Activated CD4-positive, alpha-beta T cell treated with anti-CD3 and anti-CD28 coated beads, Interleukin-2, amount 10 ng/mL, durations not matched to agents 7 days and 5 days (primary cell): ENCODE data around the gene GUCY1A1. TPM values are rescaled to one million over a fixed set of nuclear protein-coding genes. Genes with fewer than 3 reads are reported as not detected.

Source experiments
- CTCF ChIA-PET: fragments of 350-600 bp; sonication (Branson Sonifier 250); formaldehyde crosslinking; loops from one replicate; lab custom pipeline; 2021; ENCODE audit warnings: antibody characterized with exemption; lab: Charles Lee
- POLR2A ChIA-PET: fragments of 350-600 bp; sonication (Branson Sonifier 250); formaldehyde crosslinking; loops from one replicate; lab custom pipeline; 2021; ENCODE audit warnings: antibody characterized with exemption; lab: Charles Lee
- DNase-seq: peaks from one replicate; pipeline ENCODE4 v3.0.0-alpha.2; 2020
- H3K27ac Mint-ChIP-seq: one replicate; pipeline ENCODE4 v1.8.0; 2021; ENCODE audit warnings: mild to moderate bottlenecking, moderate library complexity, mixed read lengths
- H3K27me3 Mint-ChIP-seq: one replicate; pipeline ENCODE4 v1.8.0; 2021; ENCODE audit warnings: mixed read lengths
- H3K36me3 Mint-ChIP-seq: one replicate; pipeline ENCODE4 v1.8.0; 2021; ENCODE audit warnings: low read depth, mixed read lengths
- H3K4me1 Mint-ChIP-seq: one replicate; pipeline ENCODE4 v1.8.0; 2021; ENCODE audit warnings: mixed read lengths
- H3K4me3 Mint-ChIP-seq: one replicate; pipeline ENCODE4 v1.8.0; 2021; ENCODE audit warnings: mild to moderate bottlenecking, moderate library complexity, mixed read lengths
- H3K9me3 Mint-ChIP-seq: one replicate; pipeline ENCODE4 v1.8.0; 2021; ENCODE audit warnings: mixed read lengths
- total RNA-seq, 2 experiments: library from RNA; stranded (reverse); gene quantifications; one replicate each; pipeline ENCODE4 v1.2.3, GENCODE V29; 2021

The GUCY1A1 gene
- total RNA-seq, 2 experiments from 2014 or later: not detected

GRCh38 chr4:155687380-155687982 is 20.8 kb downstream of the GUCY1A1 start:
- ChIA-PET CTCF (no interaction called here), POLR2A (no interaction called here)
- DNase-seq: no peak
- H3K9me3 Mint-ChIP-seq: no peaks in the 10 kb centered on the region
- no peaks in the 10 kb centered on the region for H3K4me1 Mint-ChIP-seq
- no peak overlapping the region for H3K4me3 Mint-ChIP-seq
- no peaks in the 10 kb centered on the region for H3K27me3 Mint-ChIP-seq
- H3K27ac Mint-ChIP-seq: no peak overlapping the region
- no peaks in the 10 kb centered on the region for H3K36me3 Mint-ChIP-seq

GRCh38 chr4:155688211-155688610 is 21.6 kb downstream of the GUCY1A1 start:
- Mint-ChIP-seq H3K36me3 (no peaks in the 10 kb centered on the region), H3K27me3 (no peaks in the 10 kb centered on the region), H3K27ac (no peak overlapping the region), H3K9me3 (no peaks in the 10 kb centered on the region), H3K4me3 (no peak overlapping the region), H3K4me1 (no peaks in the 10 kb centered on the region)
- ChIA-PET CTCF (no interaction called here), POLR2A (no interaction called here)
- no peak for DNase-seq

- Mint-ChIP-seq H3K27me3 (no peaks in the 10 kb centered on the region), H3K9me3 (no peaks in the 10 kb centered on the region), H3K27ac (no peak overlapping the region), H3K4me3 (no peak overlapping the region), H3K36me3 (no peaks in the 10 kb centered on the region), H3K4me1 (no peaks in the 10 kb centered on the region)
- ChIA-PET POLR2A (no interaction called here), CTCF (no interaction called here)
- DNase-seq: no peak
Measured at GRCh38 chr4:155688860-155689259, 22.2 kb downstream of the GUCY1A1 start.

GRCh38 chr4:155690044-155690837 is 23.6 kb downstream of the GUCY1A1 start:
- POLR2A ChIA-PET: no interaction called here
- H3K27ac Mint-ChIP-seq: no peak overlapping the region
- no peaks in the 10 kb centered on the region for H3K27me3 Mint-ChIP-seq
- H3K9me3 Mint-ChIP-seq: no peaks in the 10 kb centered on the region
- no peaks in the 10 kb centered on the region for H3K36me3 Mint-ChIP-seq
- no peak overlapping the region for H3K4me3 Mint-ChIP-seq
- CTCF ChIA-PET: interaction anchor here (0.5 kb wide), 1 partner anchor 24 kb away, joined by 3 read pairs; no protein-coding TSS in a partner anchor
- DNase-seq: no peak
- no peaks in the 10 kb centered on the region for H3K4me1 Mint-ChIP-seq

DNA sequence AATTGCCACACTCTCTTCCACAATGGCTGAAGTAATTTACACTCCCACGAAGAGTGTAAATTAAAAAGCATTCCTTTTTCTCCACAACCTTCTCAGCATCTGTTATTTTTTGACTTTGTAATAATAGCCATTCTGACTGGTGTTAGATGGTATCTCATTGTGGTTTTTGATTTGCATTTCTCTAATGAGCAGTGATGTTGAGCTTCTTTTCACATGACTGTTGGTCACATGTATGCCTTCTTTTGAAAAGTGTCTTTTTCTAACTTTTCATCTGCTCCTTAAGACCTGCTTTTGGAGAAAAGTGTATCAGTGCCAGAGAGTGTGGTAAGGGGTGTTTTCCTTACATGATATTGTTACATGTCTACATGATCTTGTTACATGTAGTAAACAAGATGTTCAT is 25.7 kb downstream of the GUCY1A1 start:
- POLR2A ChIA-PET: no interaction called here
- Mint-ChIP-seq H3K36me3 (no peaks in the 10 kb centered on the region), H3K4me3 (no peak overlapping the region), H3K9me3 (no peaks in the 10 kb centered on the region), H3K4me1 (no peaks in the 10 kb centered on the region), H3K27ac (no peak overlapping the region), H3K27me3 (peaks cover 3% of the 10 kb centered on the region)
- no peak for DNase-seq
- CTCF ChIA-PET: no interaction called here

GRCh38 chr4:155693015-155693663 is 26.5 kb downstream of the GUCY1A1 start:
- DNase-seq: no peak
- ChIA-PET CTCF (no interaction called here), POLR2A (no interaction called here)
- H3K9me3 Mint-ChIP-seq: no peaks in the 10 kb centered on the region
- H3K4me1 Mint-ChIP-seq: no peaks in the 10 kb centered on the region
- H3K27me3 Mint-ChIP-seq: peaks cover 3% of the 10 kb centered on the region
- no peak overlapping the region for H3K4me3 Mint-ChIP-seq
- no peak overlapping the region for H3K27ac Mint-ChIP-seq
- no peaks in the 10 kb centered on the region for H3K36me3 Mint-ChIP-seq

- ChIA-PET POLR2A (no interaction called here), CTCF (no interaction called here)
- no peaks in the 10 kb centered on the region for H3K36me3 Mint-ChIP-seq
Measured at GRCh38 chr4:155694100-155694785, 27.6 kb downstream of the GUCY1A1 start.

GRCh38 chr4:155696226-155696625 is 29.6 kb downstream of the GUCY1A1 start:
- DNase-seq: no peak
- Mint-ChIP-seq H3K9me3 (no peaks in the 10 kb centered on the region), H3K4me1 (no peaks in the 10 kb centered on the region), H3K36me3 (no peaks in the 10 kb centered on the region), H3K27ac (no peak overlapping the region), H3K4me3 (no peak overlapping the region), H3K27me3 (peaks cover 3% of the 10 kb centered on the region)
- POLR2A ChIA-PET: no interaction called here
- CTCF ChIA-PET: no interaction called here

More at GRCh38 chr4:155694100-155694785, 27.6 kb downstream of the GUCY1A1 start:
- Mint-ChIP-seq H3K4me1 (no peaks in the 10 kb centered on the region), H3K27ac (no peak overlapping the region), H3K4me3 (no peak overlapping the region), H3K9me3 (no peaks in the 10 kb centered on the region), H3K27me3 (peaks cover 3% of the 10 kb centered on the region)
- DNase-seq: no peak

DNA sequence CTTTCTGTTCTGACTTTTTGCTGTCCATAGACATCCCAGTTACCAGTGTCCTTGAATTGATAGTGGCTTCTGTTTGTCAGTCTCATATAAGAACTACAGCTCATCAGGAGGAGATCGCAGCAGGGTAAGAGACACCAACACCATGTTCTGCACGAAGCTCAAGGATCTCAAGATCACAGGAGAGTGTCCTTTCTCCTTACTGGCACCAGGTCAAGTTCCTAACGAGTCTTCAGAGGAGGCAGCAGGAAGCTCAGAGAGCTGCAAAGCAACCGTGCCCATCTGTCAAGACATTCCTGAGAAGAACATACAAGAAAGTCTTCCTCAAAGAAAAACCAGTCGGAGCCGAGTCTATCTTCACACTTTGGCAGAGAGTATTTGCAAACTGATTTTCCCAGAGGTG is 30.1 kb downstream of the GUCY1A1 start:
- no peak for DNase-seq
- POLR2A ChIA-PET: no interaction called here
- Mint-ChIP-seq H3K36me3 (no peaks in the 10 kb centered on the region), H3K27me3 (peaks cover 3% of the 10 kb centered on the region), H3K4me1 (no peaks in the 10 kb centered on the region), H3K27ac (no peak overlapping the region), H3K9me3 (no peaks in the 10 kb centered on the region), H3K4me3 (no peak overlapping the region)
- CTCF ChIA-PET: no interaction called here

- no peak for DNase-seq
- H3K4me3 Mint-ChIP-seq: no peak overlapping the region
- H3K36me3 Mint-ChIP-seq: no peaks in the 10 kb centered on the region
- ChIA-PET CTCF (no interaction called here), POLR2A (no interaction called here)
- H3K27me3 Mint-ChIP-seq: no peaks in the 10 kb centered on the region
- no peaks in the 10 kb centered on the region for H3K9me3 Mint-ChIP-seq
- H3K4me1 Mint-ChIP-seq: no peaks in the 10 kb centered on the region
- H3K27ac Mint-ChIP-seq: no peak overlapping the region
Measured at GRCh38 chr4:155701827-155702226, 35.2 kb downstream of the GUCY1A1 start.

DNA sequence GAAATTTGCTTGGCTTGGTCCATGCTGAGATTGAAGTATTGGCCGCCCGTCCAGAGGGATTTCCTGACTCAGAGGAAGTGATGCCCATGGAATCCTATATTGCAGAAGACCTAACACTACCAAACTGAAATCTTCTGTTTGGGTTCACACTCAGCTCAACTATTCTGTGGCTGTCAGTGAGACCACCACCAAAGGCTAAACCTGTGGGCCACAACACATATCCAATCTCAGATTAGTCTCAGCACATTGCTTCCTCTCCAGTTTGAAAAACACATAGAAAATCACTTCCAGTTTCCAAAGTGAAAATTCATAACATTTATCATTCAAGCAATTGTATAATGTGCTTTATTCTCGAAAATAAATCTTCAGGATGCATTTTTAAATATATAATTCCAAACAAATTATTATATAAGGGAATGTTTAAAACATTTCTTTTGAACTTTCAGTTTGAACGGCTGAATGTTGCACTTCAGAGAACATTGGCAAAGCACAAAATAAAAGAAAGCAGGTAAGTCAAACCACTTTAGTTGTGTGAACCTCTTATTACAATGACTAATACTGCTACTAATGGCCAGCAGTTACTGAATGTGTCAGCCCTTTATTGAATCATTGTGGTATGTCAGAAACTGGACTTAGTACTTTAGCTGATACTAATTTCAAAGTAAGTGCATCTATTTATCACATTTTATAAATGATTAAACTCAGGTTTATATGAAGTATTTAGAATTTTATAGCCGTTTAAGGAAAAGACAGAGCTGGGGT is 37.0 kb downstream of the GUCY1A1 start:
- ChIA-PET POLR2A (no interaction called here), CTCF (interaction anchor here (0.6 to 0.7 kb wide), 2 partner anchors 8 to 1531 kb away, joined by 3 read pairs; no protein-coding TSS in a partner anchor)
- H3K27me3 Mint-ChIP-seq: no peaks in the 10 kb centered on the region
- no peak overlapping the region for H3K27ac Mint-ChIP-seq
- H3K36me3 Mint-ChIP-seq: no peaks in the 10 kb centered on the region
- H3K4me3 Mint-ChIP-seq: no peak overlapping the region
- H3K4me1 Mint-ChIP-seq: no peaks in the 10 kb centered on the region
- no peaks in the 10 kb centered on the region for H3K9me3 Mint-ChIP-seq
- DNase-seq: no peak

DNA sequence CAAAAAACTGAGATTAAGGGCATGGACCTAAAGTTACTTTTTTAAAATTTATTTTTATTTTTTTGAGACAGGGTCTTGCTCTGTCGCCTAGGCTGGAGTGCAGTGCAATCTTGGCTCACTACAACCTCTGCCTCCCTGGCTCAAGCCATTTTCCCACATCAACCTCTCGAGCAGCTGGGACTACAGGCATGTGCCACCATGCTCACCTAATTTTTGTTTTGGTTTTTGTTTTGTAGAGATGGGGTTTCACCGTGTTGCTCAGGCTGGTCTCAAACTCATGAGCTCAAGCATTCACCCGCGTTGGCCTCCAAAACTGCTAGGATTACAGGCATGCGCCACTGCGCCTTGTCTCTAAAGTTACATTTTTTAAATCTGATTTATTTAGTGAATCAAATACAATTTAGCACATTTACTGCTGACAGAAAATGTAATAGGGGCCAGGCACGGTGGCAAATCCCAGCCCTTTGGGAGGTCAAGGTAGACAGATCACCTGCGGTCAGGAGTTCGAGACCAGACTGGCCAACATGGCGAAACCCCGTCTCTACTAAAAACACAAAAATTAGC is 38.3 kb downstream of the GUCY1A1 start:
- POLR2A ChIA-PET: no interaction called here
- Mint-ChIP-seq H3K36me3 (no peaks in the 10 kb centered on the region), H3K4me3 (no peak overlapping the region), H3K9me3 (no peaks in the 10 kb centered on the region), H3K27ac (no peak overlapping the region), H3K27me3 (no peaks in the 10 kb centered on the region), H3K4me1 (no peaks in the 10 kb centered on the region)
- DNase-seq: no peak
- CTCF ChIA-PET: interaction anchor here (0.7 kb wide), 1 partner anchor 10 kb away, joined by 3 read pairs; no protein-coding TSS in a partner anchor
